ENCODE results near the gene SMARCA5. TPM values are rescaled to one million over a fixed set of nuclear protein-coding genes. Genes with fewer than 3 reads are reported as not detected.

Gene SMARCA5
- total and polyA plus RNA-seq, 10 of the 15 experiments (the other 5 are each of a cell fraction or from before 2014, with no cell fraction given), result 21.7 to 69.6 (median 37.4) TPM

GRCh38 chr4:143531380-143531779, 17.9 kb downstream of the SMARCA5 start:
- peak; percentile 62 for ATAC-seq
- Histone ChIP-seq H3K9ac (ENCODE audit: control insufficient read depth, insufficient read depth, low read length) (no peak overlapping the region), H3K9me3 (replicated peaks; ENCODE audit: control insufficient read depth, insufficient read depth, low read length) (no peaks in the 10 kb centered on the region), H3K36me3 (ENCODE audit: control insufficient read depth in 2 of 2, insufficient read depth in 2 of 2, low read length in 1 of 2) (peaks cover 2 to 37% of the 10 kb centered on the region in 2 experiments; a peak in 2 of 4 replicates), H3K27me3 (replicated peaks in 1 of 2; ENCODE audit: control insufficient read depth in 2 of 2, insufficient read depth in 2 of 2, low read length in 1 of 2) (no peaks in the 10 kb centered on the region), H3K79me2 (ENCODE audit: control insufficient read depth, insufficient read depth, low read length) (no peaks in the 10 kb centered on the region), H3K4me2 (ENCODE audit: control insufficient read depth, insufficient read depth) (no peak overlapping the region), H2AFZ (ENCODE audit: control insufficient read depth, low read depth, low read length) (no peak overlapping the region), H4K20me1 (ENCODE audit: control insufficient read depth, insufficient read depth) (no peaks in the 10 kb centered on the region), H3K4me3 (no peak overlapping the region), H3K27ac (ENCODE audit: control insufficient read depth, insufficient read depth) (no peak overlapping the region), H3K4me1 (ENCODE audit: control insufficient read depth, insufficient read depth, low read length) (no peaks in the 10 kb centered on the region)
- intact Hi-C loops (cut with micrococcal nuclease; ENCODE audit: unreplicated experiment), result no loop called here
- RAD21 ChIA-PET (ENCODE audit: unreplicated experiment), result no interaction called here
- WGBS (ENCODE audit: insufficient coverage, insufficient replicate concordance, low lambda C conversion rate, missing lambda C conversion rate), result 100% methylated on average over 1 of the region's 1 CpG
- DNase-seq (ENCODE audit: low read depth, low spot score), result no peak
- CTCF ChIA-PET, result interaction anchor here (0.6 to 1.8 kb wide), 9 partner anchors 9 to 311 kb away, joined by 3 to 8 read pairs (median 3); no protein-coding TSS in a partner anchor
- FAIRE-seq, result no peak
- TF ChIP-seq PRDM15 (CRISPR knock-in tag; IDR thresholded peaks at IDR 0.05) (no peak), CTCF (IDR thresholded peaks at IDR 0.05 in 2 of 3, conservative IDR thresholded peaks at IDR 0.05 in 1 of 3; ENCODE audit: control insufficient read depth in 2 of 3, extremely low read depth in 1 of 3, insufficient read depth in 1 of 3, low read depth in 3 of 3, low read length in 3 of 3) (peak; percentile 31 to 40 (median 34); a peak in 4 of 6 replicates), RAD21 (IDR thresholded peaks at IDR 0.05; ENCODE audit: insufficient read depth, low read depth, low read length) (peak; percentile 25; the same call in 1 of the 2 replicates)
- in situ Hi-C loops (cut with MboI), result loop anchor here (25.0 kb wide), 1 partner anchor 1581 kb away; no protein-coding TSS in a partner anchor
- POLR2A ChIA-PET, result no interaction called here
- BruUV-seq (replicated peaks), result TSS peak; percentile 12
- SMC1A ChIA-PET (ENCODE audit: uncharacterized antibody, unreplicated experiment), result interaction anchor here (0.8 to 1.4 kb wide), 5 partner anchors 11 to 156 kb away, joined by 3 to 4 read pairs (median 3); partner anchors contain the start of gene SMARCA5
